H1 (cell line): Measurements from ENCODE around the gene PTGES2. TPM values are rescaled to one million over a fixed set of nuclear protein-coding genes. Genes with fewer than 3 reads are reported as not detected.

Source experiments
- ATF3 ChIP-seq: IDR thresholded peaks from 2 replicates; pipeline ENCODE4 v1.6.1; 2011; ENCODE audit warnings: low read depth, mild to moderate bottlenecking, low read length; ENCODE audit not compliant: insufficient read depth
- EP300 ChIP-seq, 2 experiments: IDR thresholded peaks; 1 replicate in 1 of 2; 2 replicates in 1 of 2; pipeline ENCODE4 v1.6.1; 2011 to 2012; ENCODE audit warnings: low read depth in 2 of 2, low read length in 2 of 2, mild to moderate bottlenecking in 2 of 2, borderline replicate concordance in 1 of 2, inconsistent platforms in 1 of 2, moderate library complexity in 1 of 2
- JUND ChIP-seq: IDR thresholded peaks from 2 replicates; pipeline ENCODE4 v1.6.1; 2011; ENCODE audit warnings: mild to moderate bottlenecking, improper control_type of control experiment, low read length
- KDM4A ChIP-seq: IDR thresholded peaks from one replicate; pipeline ENCODE4 v1.7.1; 2012; ENCODE audit warnings: low read depth, mild to moderate bottlenecking, moderate library complexity, low read length, inconsistent platforms; ENCODE audit not compliant: severe bottlenecking
- NANOG ChIP-seq: IDR thresholded peaks from 2 replicates; pipeline ENCODE4 v1.6.1; 2011; ENCODE audit warnings: low read length, low read depth, mild to moderate bottlenecking, inconsistent platforms; ENCODE audit not compliant: insufficient read depth, poor library complexity, severe bottlenecking
- SP2 ChIP-seq: IDR thresholded peaks from 2 replicates; pipeline ENCODE4 v1.6.1; 2012; ENCODE audit warnings: mild to moderate bottlenecking, low read length, inconsistent platforms
- TCF12 ChIP-seq: IDR thresholded peaks from 2 replicates; pipeline ENCODE4 v1.6.1; 2011; ENCODE audit warnings: low read depth, mild to moderate bottlenecking, low read length
- polyA plus RNA-seq, 7 experiments: library from polyadenylated mRNA; depleted of rRNA in 3 of 7; stranded (reverse) in 5 of 7; unstranded in 2 of 7; fragments of >200 nt in 5 of 7; fragments of 200-250 nt in 2 of 7; gene quantifications; 1 replicate in 5 of 7; 2 replicates in 1 of 7; 4 replicates in 1 of 7; pipeline versions ENCODE4 v1.2.1 to v1.2.3, GENCODE V29; 2011 to 2013; ENCODE audit warnings: missing spikeins in 2 of 7, mixed read lengths in 2 of 7
- total RNA-seq: library from RNA; stranded (reverse); fragmentation: NEBNext Ultra II Directional; extraction: Animal tissue kit (Norgen Biotek cat#: 25700); gene quantifications from 2 replicates; pipeline ENCODE4 v1.2.1, GENCODE V29; 2021

Gene PTGES2
- total and polyA plus RNA-seq, 2 of the 8 experiments (the other 6 are each of a cell fraction or from before 2014, with no cell fraction given), result 80.7 to 81.2 TPM

- TF ChIP-seq ATF3 (no peak), KDM4A (no peak), SP2 (no peak), EP300 (IDR thresholded peaks at IDR 0.05; ENCODE audit: borderline replicate concordance in 1 of 2, low read depth in 2 of 2, low read length in 2 of 2) (no peak), TCF12 (no peak), NANOG (no peak), JUND (no peak)
Measured at GRCh38 chr9:128085943-128086342, 41.6 kb downstream of the PTGES2 start (continued).
